Measurements from ENCODE around the gene SPATS2L.

The SPATS2L gene

DNA sequence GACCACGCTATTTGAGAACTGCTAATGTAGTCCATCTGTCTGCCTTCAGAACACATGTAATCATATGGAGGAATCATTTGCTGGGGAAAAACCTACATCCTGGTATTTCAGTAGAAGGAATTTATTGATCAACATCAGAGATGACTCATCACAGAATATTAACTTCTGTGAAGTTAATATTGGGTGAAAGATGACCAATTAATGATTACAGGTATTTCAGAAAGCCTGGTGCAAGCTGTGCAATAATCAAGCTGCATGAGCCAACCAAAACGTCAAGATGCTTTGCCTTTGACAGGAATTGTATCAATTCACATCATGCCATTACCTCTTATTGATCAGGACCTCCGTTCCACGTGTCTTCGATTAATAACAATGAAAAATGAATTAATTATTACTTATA is 9.4 kb upstream of the SPATS2L start:
- no peak for DNase-seq

DNA sequence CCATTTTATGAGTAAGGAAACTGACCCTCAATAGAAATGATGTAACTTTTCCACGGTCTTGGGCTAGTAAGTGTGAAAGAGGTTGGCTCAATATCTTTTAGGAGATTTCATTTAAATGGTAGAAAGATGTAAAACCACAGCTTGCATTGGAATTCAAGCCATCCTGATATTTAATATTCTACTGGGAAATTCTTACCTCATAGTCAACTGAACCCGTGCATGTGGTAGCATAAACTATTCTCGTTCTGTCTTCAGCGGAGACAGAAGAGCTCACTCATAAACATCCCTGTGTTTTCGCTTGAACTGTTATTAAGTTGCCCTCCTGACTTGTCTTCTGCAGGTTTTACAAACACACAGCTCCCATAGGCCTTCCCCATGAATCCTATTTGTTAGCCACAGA is 8.5 kb upstream of the SPATS2L start:
- no peak for DNase-seq

DNA sequence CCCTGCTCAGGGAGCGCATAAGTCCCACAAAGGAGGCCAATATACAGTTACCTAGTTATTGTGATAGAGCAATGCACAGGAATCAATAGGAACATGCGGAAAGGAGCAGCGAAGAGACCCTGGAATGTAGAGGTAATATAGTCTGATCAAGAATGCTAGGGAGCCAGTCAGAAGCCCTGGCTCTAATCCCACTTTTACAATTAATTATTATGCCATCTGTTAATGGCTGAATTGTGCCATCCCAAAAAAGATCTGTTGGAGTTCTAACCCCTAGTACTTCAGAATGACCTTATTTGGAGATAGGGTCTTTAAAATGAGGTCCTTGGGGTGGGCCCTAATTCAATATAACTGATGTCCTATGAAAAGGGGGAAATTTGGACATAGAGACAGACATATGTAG is 7.7 kb upstream of the SPATS2L start:
- no peak for DNase-seq

DNA sequence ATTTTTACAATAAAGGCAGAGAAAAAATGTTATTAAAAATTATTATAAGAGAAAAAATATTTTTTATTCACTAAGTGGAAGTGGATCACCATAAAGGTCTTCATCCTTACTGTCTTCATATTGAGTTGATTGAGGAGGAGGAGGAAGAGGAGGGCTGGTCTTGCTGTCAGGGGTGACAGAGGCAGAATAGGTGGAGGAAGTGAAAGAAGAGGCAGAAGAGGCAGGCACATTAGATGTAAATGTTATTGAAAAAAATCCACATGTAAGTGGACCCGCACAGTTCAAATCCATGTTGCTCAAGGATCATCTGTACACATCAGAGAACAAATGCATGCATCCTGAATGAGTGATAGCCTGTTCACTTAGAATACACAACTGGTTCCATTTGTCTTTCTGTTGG is 6.4 kb upstream of the SPATS2L start:
- DNase-seq, result no peak

DNA sequence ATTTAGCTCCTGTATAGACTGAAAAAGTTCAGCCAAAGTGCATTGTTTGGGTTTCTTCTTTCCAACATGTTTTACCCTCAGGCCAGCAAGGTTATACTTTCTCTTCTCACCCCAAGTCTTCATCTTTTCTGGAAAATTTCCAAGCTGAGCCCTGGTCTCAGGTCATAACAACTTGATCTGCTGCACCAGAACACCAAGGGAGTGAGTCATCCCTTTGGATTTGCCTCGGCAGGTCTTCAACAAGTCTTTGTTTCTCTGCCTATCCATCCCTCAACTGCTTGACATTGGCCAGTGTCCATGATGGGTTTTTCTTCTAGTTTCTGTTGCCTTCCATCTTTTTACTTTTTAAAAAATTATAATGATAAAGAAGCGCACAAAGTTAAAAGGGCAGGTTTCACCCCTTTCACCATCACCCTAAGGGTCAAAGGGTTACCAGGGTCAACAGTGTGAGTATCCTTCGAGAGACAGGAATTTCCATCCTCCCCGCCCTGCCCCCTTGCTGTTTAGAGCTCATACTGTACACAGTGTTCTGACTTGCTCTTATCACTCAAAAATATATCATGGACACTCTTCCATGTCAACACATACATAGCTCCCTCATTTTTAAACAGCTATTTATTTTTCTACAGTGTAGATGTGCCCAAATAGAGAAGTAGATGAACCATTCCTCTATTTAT is 5.7 kb upstream of the SPATS2L start:
- no peak for DNase-seq

DNA sequence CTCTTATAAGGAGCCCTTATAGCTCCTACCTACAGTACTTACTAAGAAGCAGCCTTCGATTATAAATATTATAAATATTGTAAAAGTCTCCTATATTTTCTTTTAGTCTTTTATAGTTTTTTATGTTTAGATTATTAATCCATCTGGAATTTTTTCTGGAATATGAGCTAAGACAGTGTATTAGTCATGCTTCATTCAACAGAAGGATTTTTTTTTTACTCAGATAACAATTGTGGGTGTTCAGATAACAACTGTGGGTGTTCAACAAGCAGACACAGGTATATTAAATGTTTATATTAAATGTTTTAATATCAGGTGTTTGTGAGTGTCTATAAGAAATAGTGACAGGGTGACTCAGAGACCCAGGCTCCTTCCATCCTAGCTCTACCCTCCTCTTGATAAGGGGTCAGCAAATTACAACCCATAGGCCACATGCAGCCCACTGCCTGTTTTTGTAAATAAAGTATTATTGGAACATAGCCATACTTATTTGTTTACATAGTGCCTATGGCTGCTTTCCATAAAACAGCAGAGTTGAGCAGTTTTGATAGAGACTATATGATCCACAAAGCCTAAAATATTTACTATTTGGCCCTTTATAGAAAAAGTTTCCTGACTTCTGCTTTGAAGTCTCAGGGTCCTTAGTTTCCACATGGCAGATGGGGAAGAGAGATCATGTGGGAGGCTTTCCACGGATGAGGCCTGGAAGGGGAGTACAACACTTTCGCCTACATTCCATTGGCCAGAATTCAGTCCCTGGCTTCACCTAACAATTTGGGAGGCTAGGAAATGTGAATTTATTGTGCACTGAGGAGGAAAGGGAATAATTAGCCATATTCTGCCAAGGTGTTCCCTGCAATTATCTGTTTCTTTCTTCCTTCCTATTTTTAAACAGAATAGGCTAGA is 4.3 kb upstream of the SPATS2L start:
- DNase-seq, result no peak

DNA sequence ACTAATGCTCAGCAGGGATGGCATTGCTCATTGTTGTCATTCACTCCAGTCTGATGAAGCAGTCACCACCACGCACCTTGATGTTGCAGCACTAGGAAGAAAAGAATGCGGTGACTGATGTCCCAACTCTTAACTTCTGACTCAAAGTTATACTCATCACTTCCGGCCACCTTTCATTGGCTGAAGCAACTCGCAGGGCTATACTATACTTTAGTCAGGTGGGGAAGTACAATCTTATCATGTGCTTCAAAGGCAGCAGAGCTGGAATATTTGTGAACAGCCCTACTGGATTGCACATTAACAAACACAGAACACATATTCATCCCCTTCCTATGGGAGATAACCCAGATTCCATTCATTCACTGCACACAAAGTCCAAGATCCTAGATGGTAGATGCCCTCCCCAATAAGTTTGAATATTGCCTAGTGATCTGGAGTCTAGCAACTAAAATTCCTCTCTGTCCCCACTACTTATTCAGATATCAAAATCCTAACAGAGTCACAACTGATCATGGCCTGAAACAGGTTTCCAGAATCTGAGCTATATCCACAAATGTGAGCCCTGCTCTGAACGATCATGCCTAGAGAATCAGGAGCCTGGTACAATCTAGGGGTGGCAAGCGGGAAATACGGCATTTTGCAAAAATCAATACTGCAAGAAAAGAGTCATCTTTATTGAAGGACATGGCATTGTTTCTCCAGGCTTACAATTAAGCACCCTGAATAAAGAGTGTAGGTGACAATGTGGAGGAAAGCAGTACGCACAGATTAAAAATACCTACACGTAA is 3.4 kb upstream of the SPATS2L start:
- peak in 1 of 5 donors; percentile 34 for DNase-seq

DNA sequence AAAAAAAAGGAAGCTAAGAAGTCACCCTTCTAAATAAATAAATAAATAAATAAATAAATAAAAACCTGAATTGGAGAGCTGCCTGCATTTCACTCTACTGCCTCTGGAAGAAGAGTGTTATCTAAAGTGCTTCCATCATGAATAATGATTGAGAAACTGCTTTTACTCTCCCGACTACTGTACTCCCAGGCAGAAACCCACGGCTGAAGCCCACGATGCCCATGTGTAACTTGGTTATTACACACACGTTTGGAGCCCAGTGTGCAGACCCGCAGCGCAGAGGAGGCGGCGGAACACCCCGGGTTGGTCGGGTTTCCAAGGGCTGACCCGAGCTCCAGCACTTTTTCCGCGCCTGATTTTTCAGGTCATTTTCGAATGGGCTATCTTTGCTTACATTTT is 697 bp upstream of the SPATS2L start:
- DNase-seq, result no peak

DNA sequence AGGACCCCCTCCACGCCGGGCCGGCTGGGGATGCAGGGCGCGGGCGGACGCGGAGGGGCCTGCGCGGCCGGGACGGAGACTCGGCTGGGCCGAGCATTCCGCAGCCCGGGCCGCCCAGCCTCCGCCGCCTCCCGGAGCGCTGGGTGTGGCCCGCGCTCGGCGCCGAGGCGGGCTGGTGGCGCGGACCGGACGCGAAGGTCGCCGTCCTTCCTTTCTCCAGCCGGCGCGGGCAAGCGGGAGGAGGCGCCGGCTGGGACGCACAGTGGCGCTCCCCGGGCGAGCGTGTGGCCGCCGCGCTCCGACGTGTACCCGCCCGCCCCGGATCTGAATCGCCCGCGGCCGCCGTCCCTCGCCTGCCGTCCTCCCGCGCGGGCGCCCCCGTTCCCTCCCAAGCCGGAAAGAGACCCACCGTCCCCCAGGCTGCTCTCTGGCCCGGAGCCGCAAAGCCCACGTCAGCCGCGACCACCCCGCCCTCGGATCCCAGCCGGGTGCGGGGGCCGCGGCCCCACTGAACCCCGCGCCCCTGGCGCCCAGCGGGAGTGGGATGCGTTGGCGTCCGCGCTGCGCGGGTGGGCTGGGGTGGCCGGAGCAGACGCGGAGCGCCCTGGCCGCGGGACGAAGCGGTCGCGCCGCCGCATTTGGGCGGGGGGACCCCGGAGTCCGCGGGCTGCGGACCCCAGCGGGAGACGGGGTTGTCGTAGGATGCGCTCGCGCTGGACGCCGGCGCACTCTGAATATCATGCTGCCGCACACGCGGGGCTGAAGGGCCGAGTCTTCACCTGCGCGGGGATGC is 634 bp downstream of the SPATS2L start:
- DNase-seq, result peak in 3 of 5 donors; percentile 8 to 45 (median 11)

DNA sequence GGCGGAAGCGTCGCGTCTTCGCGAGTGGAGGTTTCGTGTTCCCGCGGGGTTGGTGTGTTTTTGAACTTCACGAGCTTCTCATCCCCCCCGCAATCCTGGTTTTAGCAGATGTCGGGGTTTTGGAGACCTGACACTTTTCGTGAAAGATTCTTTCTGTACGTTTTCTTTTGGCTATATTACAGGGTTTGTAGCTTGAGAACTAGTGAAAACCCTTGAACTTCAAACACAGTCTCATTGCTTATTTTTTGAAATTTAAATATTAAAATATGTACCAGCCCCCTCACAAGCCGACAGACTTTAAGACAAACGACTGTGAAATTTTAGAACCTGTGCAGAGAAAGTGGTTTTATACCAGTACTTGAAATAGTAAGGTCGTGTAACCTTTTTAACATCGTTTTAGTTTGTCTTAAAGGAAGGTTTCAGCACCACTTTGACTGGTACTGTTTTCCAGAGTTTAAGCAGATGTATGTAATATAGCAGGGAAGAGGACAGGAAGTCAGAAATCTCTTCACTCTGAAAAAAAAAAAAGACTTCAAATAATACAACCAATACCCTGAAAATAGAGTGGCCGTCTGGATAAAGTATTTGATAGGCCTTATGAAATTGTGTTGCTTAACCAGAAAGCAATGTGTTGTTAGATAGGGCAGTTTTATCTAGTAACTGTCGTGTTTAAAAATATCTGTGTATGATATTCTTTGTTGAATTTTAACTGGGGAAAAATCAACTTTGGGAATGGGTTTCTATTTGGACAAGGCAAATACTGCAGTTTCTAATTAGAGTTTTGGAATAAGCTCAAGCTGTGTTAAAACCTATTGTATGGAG is 1.4 kb downstream of the SPATS2L start:
- peak in 1 of 5 donors; percentile 48 for DNase-seq

DNA sequence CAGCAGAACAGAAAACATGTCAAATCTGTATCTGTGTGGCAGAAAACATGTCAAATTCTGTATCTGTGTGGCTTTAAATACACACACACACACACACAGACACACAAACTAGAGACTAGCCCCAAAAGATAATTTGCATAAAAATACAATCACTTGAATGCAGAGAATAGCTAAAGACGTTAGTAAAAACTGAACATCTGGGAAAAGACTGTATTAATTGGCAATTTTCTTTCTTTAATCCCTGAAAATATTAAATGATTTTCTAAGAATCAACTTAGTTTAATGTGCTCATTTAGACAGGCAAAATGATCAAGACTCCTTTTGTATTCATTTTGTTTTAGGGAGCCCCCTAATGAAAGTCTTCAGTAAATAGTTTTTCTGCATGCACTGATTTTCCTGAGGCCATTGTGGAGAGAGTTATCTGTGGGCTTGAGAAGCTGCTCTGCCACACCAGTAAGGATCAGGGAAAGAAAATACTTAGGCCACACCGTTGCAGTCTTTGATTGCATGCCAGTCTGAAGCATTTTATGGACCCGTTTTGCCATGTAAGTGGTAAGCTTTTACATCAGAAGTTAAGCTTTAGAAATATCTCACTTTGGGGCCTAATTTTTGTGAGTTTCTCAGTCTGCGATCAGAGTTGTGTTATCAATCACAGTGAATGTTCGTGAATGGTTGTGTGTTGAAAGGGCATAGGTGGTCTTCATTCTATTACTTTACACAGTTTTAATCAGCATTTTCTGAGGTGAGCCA is 2.2 kb downstream of the SPATS2L start:
- no peak for DNase-seq

DNA sequence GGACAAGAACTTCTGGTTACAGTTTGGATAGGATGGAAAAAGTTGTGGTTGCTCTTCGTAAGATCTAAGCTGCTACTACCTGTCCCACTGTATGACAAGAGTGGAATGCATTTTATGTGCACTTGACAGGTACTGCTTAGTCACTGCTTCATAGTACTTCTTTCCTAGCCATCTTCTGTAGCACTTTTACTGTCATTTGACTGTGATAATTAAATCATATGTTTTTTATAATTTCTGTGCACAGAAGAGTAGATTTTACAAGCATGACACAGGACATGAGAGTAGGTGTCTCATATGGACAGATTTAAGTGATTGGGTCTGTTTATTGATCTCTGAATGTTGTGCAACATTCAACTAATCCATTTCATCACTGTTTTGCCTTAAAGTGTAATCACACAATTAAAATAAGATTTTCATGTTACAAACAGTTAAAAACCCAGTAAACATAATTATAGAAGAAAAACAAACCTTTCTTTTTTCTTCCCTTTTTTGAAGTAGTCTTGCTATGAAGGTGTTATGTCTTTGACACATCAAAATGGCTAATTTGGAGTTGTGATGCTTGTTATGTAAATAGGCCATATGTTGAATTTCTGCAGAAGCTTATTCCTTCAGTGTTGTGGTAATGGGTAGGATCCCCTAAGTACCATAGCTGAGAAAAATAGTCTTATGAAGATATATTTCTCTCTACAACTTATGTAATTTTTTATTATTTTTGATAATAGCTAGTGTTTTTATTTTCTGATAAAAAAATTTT is 3.0 kb downstream of the SPATS2L start:
- DNase-seq, result no peak

DNA sequence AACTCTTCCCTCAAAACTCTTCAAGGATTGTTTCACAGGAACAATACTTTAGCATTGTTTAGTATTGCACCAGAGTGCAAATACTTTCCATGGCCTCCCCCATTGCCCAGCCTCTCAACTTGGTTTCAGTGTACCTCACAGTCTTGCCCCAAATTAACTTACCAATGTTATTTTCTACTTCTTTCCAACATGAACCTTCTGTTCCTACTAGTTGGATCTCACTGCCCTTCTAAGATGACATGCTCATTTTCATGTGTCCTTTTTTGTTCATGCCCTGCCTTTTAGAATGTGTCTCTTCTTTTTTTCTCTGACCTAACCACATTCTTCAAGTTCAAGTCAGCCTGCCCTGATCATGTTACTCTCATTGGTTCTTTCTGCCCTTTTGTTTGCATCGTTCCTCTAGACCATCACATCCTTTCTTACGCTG is 4.1 kb downstream of the SPATS2L start:
- DNase-seq, result no peak

DNA sequence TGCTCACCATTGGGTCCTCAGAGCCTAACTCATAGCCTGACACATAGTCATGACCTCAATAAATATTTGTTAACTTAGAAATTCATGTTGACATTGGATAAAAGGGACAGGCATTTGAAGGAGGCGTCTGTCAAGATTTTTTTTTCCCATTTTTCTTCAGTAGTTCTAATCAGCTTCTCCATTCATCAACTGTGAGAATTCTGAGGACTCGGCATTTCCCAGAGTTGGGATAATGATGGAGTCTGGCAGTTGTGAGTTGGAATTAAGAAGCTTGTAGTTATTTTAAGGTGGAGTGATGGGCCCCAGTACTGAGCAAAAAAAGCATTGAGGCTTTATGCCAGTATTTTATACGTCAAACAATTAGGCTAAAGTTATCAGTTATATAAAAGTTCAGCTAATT is 4.6 kb downstream of the SPATS2L start:
- DNase-seq, result no peak

DNA sequence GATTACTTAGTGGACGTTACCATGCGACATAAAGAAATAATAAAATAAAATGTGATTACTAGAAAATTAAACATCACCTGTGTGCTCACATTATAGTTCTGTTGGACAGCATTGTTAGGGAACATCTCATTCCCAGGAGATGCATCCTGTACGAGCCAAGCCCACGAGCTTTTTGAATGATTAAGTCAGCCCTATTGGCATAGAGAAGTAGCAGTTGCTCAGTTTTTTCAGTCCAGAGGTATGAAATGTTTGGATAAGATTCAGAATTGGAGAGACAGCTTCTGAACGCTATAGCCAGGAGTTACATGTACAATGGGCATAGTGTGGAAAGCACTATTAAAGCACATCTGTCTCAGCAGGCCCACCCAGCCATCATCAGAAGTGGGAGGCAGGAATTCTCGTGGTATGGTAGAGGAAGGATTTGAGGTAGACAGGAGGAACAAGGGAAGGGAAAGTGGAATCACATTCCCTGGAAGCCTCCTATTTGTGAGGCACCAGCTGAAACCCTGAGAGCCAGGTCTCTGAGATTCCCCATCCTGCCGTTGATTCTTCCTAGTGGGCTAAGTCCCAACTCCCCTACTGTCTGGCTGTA is 8.6 kb downstream of the SPATS2L start:
- DNase-seq, result no peak

DNA sequence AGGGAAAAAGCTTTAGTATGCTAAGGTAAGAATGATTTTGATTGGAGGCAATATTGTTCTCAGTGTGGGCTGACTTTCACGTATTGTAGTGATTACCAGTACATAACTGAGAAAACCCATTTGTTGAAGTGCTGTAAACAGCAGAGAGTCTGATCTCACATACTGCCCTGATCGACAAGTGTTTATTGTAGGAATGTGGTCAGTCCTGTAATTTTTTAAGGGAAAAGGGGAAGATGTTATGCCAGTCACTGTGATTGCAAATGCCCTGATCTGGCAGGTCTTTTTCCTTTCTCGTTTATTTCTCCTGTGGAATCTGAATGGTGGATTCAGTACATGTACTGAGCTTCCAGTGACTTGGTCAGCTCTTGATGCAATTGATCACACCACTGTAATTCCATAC is 11.5 kb downstream of the SPATS2L start:
- no peak for DNase-seq

DNA sequence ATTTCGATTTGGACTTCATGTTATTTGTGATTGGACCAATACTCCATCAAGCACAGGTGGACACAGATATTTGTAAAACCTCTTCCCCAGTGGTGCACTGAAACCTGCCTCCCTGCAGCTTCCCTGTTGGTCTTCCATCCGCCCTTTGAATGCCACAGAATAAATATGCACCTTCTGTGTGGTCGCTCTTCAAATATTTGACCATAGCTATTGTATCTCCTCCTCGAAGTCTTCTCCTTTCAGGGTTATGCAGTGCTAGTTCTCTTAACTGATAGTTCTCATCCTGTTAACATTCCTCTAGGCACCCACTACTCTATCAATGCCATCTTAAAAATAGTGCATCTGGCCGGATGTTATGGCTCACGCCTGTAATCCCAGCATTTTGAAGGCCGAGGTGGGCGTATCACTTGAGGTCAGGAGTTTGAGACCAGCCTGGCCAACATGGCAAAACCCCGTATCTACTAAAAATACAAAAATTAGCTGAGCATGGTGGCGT is 12.5 kb downstream of the SPATS2L start:
- DNase-seq, result no peak

DNA sequence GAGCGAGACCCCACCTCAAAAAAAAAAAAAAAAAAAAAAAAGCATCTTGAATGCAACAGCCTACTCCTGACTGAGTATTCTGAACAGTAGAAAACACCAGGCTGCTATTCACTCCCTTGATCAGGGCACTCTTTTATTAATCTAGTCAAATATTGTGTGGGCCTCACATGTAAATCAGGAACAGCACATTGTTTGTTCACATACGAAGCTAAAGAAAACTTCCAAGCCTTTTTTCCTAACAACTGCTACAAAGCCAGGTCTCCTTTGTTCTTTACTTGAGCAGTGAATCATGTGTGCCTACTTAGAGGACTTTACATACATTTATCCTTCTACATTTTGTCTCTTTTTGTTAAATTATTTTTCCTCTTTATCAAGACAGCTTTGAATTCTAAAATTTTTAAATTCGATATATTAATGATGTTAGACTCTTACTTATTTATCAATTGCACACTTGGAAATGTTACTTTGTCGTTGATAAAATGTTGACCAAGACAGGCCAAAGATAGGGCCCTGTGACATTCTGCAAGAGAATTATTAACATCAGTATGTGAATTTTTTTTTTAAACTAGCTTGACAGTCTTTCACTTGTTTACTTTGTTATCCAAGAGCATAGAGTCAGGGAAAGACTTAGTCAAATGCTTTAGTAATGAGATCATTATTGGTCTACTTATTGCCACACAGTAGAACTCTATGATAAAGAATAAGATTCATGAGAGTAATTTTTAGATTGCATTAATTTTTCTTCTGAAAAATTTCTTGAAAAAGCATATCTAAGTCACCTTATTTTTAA is 13.2 kb downstream of the SPATS2L start:
- no peak for DNase-seq

DNA sequence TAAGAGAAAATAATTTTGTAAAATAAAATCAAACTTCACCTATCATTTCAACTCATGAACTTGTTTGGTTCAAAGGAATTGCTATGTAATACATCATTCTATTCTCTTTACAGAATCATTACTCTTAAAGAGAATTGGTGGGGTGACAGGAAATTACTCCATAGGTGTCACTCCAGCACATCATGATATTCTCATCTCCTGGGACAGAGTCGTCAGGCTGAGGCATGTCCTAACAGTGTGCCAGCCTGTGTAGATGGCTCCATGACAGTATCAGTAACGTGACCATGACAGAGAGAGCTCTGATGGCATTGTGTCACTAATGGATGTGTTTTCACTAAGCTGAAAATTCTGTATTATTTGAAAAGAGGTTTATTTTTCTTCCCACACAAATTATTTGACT is 13.9 kb downstream of the SPATS2L start:
- no peak for DNase-seq
